Large intestine (tissue), 3 donors: ENCODE data around the gene PHLDA3. TPM values are rescaled to one million over a fixed set of nuclear protein-coding genes. Genes with fewer than 3 reads are reported as not detected.

Experiments used
- DNase-seq, 2 donors: peaks; one replicate each; pipeline versions ENCODE4 v3.0.0 to v3.0.0-alpha.2; 2013
- H3K27ac ChIP-seq: one replicate; pipeline ENCODE4 v1.5.1; 2013; ENCODE audit warnings: low read length
- H3K27me3 ChIP-seq: 2 replicates; pipeline ENCODE4 v1.6.1; 2013; ENCODE audit warnings: low read length; ENCODE audit not compliant: control insufficient read depth, insufficient read depth
- H3K36me3 ChIP-seq: 2 replicates; pipeline ENCODE4 v1.6.1; 2013; ENCODE audit warnings: low read length; ENCODE audit not compliant: control insufficient read depth, insufficient read depth
- H3K4me1 ChIP-seq: one replicate; pipeline ENCODE4 v1.6.1; 2013; ENCODE audit warnings: low read length; ENCODE audit not compliant: control insufficient read depth, insufficient read depth
- H3K4me3 ChIP-seq: one replicate; pipeline ENCODE4 v1.5.1; 2013; ENCODE audit warnings: low read length
- H3K9me3 ChIP-seq: one replicate; pipeline ENCODE4 v1.6.1; 2013; ENCODE audit warnings: mild to moderate bottlenecking, low read depth, low read length, moderate library complexity; ENCODE audit not compliant: control insufficient read depth
- WGBS: methylation state at CpG from one replicate; pipeline ENCODE4 v1.1.5; 2013; ENCODE audit warnings: low lambda C conversion rate; ENCODE audit not compliant: insufficient coverage; 5-methylcytosine and 5-hydroxymethylcytosine counted together
- polyA plus RNA-seq: library from polyadenylated mRNA; unstranded; fragments of 120-200 nt; gene quantifications from one replicate; pipeline ENCODE4 v1.2.1, GENCODE V29; 2013

PHLDA3 gene
- polyA plus RNA-seq, 1 donor = 9.0 TPM

DNA sequence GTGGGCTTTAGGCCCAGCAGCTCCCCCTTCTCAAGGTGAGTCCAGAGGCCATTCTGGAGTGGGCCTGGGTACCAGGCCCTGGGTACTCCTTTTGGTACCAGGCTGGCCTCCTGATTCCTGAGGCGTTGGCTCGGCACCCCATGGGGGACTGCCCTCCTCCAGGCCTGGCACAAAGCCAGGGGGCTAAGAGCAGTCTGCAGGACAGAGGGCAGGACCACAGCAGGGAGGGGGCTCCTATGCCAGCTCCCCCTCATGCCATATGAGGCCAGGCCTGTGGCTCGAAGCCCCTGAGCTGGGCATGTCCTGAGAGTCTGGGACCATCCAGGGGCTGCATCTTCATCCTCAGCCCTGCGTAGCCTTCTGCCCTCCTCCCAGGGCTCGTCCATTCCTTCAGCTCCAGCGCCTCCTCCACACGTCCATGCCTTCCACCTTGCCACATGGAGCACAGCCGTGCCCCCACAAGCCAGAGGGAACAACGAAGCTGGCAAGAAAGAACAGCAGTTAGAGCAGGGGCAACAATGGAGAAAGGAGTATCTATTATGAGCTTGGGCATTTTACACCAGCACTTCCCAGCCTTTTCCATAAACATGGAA is 3.2 kb downstream of the PHLDA3 start:
- H3K27ac ChIP-seq = no peak overlapping the region
- no peaks in the 10 kb centered on the region for H3K9me3 ChIP-seq
- H3K4me3 ChIP-seq = no peak overlapping the region
- H3K4me1 ChIP-seq = peaks cover 25% of the 10 kb centered on the region
- WGBS = no CpG with 5 or more reads among the region's 9 CpGs
- H3K36me3 ChIP-seq = peaks cover 8% of the 10 kb centered on the region
- DNase-seq = no peak
- H3K27me3 ChIP-seq = peaks cover 23% of the 10 kb centered on the region

DNA sequence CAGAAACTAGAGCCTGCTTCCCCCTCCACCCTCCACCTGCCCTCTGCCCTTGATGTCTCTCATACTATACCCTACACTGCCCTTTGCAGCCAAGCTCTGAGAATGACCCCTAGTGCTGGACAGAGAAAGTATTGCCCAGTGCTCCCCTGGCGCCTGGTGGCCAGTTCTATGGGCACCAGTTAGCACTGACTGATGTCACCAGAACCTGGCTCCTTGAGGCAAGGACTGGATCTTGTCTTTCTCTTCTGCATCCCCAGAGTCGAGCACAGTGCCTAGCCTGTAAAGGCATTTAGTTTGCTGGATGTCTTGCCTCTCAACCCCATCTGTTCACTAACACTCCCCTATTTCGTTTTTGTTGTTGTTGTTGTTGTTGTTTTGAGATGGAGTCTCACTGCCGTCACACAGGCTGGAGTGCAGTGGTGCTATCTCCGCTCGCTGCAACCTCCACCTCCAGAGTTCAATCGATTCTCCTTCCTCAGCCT is 5.9 kb downstream of the PHLDA3 start:
- no CpG with 5 or more reads among the region's 7 CpGs for WGBS
- H3K36me3 ChIP-seq = peaks cover 8% of the 10 kb centered on the region
- no peaks in the 10 kb centered on the region for H3K9me3 ChIP-seq
- no peak for DNase-seq
- H3K27ac ChIP-seq = no peak overlapping the region
- H3K27me3 ChIP-seq = peaks cover 5% of the 10 kb centered on the region
- no peak overlapping the region for H3K4me3 ChIP-seq
- H3K4me1 ChIP-seq = peaks cover 23% of the 10 kb centered on the region

DNA sequence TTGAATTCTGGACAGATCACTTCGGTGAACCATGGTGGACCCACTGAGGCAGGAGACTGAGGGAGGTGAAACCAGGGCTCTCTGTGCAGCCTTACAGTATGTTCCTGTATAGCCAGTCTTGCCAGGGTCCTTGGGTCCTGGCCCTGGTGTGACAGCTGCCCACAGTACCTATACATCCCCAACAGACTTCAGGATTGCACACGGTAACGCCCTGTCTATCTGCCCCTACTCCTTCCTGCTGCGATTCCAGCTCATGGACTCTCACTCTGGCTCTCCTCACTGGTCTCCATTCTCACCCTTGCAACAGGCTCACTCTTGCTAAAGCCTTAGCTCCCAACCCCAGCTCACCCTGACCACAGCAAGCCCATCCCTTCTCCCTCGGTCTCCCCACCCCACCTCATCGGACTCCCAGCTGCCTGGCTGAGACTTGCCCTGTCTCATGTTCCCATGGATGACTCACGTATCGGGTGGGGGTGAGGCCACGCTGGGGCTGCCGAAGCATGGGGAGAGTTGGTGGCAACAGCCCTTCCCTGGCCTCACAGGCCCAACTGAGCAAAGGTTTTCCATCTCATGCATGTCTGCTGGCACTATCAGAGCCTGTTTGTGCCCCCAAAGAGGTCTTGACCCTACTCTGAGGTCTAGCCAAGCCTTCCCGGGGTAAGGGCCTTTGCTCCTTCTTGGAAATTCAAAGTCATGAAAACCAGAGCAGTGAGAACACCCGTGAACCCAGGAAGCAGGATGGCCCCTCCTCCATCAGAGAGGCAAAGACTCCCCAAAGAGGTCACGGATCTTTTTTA is 7.1 kb downstream of the PHLDA3 start:
- WGBS = 100% methylated on average over 1 of the region's 13 CpGs
- peaks cover 17% of the 10 kb centered on the region for H3K4me1 ChIP-seq
- peak; percentile 85 to 87 for DNase-seq
- no peaks in the 10 kb centered on the region for H3K9me3 ChIP-seq
- H3K36me3 ChIP-seq = peaks cover 8% of the 10 kb centered on the region
- no peak overlapping the region for H3K4me3 ChIP-seq
- H3K27me3 ChIP-seq = no peaks in the 10 kb centered on the region
- peak overlapping the region; percentile 88 for H3K27ac ChIP-seq

DNA sequence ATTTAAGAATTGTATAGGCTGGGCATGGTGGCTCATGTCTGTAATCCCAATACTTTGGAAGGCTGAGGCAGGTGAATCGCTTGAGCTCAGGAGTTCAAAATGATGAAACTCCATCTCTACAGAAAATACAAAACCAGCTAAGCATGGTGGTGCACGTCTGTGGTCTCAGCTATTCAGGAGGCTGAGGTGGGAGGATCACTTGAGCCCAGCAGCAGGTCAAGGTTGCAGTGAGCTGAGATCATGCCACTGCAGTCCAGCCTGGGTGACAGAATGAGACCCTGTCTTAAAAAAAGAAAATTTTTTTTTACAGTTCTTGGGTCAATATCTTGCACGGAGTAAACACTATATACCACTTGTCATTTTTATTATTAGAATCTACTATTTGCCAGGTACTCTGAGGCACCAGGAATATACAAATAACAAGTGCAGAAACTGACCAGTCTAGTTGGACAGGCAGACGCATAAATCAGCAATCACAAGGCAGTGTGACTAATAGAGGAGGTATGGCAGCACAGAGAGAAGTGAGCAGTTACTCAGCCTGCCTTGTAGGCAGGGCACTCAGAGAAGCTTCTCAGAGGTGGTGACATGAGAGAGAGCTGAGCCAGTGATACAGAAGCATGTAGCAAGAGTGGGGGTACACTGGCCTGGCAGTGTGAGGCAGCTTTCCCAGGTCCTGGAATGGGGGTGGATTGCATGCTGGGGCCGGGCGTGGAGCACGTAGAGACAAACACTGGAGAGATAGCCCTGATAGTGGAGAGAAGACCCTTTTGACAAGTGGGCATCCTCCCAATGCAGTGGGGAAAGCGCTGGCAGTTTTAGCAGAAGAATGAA is 8.0 kb downstream of the PHLDA3 start:
- H3K27me3 ChIP-seq = no peaks in the 10 kb centered on the region
- no peaks in the 10 kb centered on the region for H3K9me3 ChIP-seq
- DNase-seq = peak; percentile 63 to 72
- H3K4me3 ChIP-seq = no peak overlapping the region
- H3K4me1 ChIP-seq = peaks cover 17% of the 10 kb centered on the region
- peaks cover 8% of the 10 kb centered on the region for H3K36me3 ChIP-seq
- peak overlapping the region; percentile 88 for H3K27ac ChIP-seq
- no CpG with 5 or more reads among the region's 8 CpGs for WGBS

DNA sequence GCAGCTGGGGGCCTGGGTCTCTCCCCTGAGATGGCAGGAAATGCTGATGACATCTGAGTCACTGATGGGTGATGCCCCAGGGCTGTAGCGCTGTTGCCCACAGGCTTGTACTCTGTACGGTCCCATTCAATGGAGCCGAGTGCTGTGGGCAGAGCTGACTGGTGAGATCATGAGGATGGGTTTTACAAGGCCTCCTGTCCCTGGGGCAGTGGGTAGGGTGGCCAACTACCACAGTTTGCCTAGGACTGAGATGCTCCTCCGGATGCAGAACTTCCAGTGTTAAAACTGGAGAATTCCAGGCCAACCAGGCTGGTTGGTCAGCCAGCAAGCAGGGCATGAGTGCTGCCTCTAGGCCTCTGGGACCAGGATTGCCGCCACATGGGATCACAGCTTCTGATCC is 9.2 kb downstream of the PHLDA3 start:
- DNase-seq = no peak
- Histone ChIP-seq H3K9me3 (no peaks in the 10 kb centered on the region), H3K27ac (no peak overlapping the region), H3K4me1 (peaks cover 17% of the 10 kb centered on the region), H3K36me3 (no peaks in the 10 kb centered on the region), H3K4me3 (no peak overlapping the region), H3K27me3 (no peaks in the 10 kb centered on the region)
- no CpG with 5 or more reads among the region's 5 CpGs for WGBS

DNA sequence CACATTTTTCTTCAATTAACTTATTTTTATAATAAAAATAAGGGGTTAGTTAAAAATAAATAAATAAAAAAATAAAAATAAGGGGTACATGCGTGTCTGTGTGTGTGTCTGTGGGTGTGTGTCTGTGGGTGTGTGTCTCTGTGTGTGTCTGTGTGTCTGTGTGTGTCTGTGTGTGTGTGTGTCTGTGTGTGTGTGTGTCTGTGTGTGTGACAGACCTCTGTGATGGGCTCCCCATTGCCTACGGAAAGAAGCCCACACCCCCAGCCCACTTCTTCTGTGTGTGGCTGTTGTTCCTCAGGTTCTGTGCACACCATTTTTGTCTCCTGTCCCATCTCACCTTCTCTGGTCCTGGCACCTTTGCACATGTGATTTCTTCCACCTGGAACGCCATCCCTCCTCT is 9.9 kb downstream of the PHLDA3 start:
- no peak overlapping the region for H3K27ac ChIP-seq
- H3K9me3 ChIP-seq = no peaks in the 10 kb centered on the region
- DNase-seq = no peak
- 100% methylated on average over 1 of the region's 3 CpGs for WGBS
- peaks cover 17% of the 10 kb centered on the region for H3K4me1 ChIP-seq
- no peaks in the 10 kb centered on the region for H3K27me3 ChIP-seq
- H3K36me3 ChIP-seq = no peaks in the 10 kb centered on the region
- no peak overlapping the region for H3K4me3 ChIP-seq

DNA sequence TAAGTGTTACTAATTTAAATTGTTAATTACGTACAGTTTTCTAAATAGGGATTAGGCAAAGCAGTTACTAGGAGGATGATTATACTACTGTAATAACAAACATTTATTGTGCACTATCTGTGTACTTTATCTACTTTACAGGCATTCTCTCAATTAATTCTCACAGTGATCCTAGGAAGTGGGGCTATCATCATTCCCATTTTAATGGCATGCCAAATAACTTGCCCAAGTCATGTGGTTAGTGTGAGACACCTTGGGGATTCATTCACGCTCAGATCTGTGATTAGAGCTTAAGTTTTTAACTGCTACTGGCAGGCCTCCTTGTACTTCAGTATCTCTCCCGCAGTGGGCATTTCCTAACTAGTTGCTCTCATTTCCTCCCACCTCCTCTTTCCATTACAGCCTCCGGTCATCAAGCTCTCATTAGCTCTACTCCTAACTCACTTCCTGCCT is 11.5 kb downstream of the PHLDA3 start:
- no CpG with 5 or more reads among the region's 4 CpGs for WGBS
- H3K9me3 ChIP-seq = no peaks in the 10 kb centered on the region
- no peaks in the 10 kb centered on the region for H3K36me3 ChIP-seq
- H3K4me1 ChIP-seq = peaks cover 17% of the 10 kb centered on the region
- H3K27ac ChIP-seq = no peak overlapping the region
- H3K4me3 ChIP-seq = no peak overlapping the region
- DNase-seq = no peak
- H3K27me3 ChIP-seq = no peaks in the 10 kb centered on the region

DNA sequence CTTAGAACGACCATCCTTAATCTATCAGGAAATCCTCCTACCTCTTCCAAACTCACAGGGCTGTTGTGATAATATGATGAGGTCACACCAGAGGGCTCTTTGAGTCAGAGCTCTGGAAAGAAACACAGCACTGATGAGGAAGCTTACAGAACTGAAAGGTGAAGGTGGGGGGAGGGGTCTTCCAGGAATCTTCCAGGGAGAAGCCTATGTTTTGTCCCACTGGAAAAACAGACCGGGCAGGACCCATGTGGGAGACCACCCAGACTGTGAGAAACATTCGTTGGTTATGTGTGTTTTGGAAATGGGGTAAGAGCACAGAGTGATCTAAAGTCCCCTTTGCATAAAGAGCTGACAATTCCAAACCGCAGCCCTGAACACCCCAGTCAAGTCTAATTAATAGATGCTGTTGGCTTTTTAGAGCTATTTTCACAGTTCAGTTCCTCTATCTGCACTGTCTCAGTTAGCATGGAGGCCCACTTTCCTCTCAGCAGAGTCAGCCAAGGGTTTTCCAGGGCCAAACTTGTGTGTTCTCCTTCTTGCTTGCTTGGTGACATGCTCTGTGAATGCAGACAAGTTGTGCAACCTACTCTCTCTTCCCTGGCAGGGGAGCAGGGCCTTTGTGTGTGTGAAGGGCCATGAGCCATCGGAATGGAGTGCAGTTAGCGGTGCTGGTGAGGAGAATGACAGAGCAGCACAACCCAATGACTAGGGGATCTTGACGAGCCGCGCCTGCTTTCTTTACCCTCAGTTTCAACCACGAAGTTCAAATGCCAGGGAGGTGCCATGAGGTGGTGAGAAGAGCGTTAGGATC is 12.3 kb downstream of the PHLDA3 start:
- no peak for DNase-seq
- peaks cover 11% of the 10 kb centered on the region for H3K4me1 ChIP-seq
- no peaks in the 10 kb centered on the region for H3K36me3 ChIP-seq
- H3K27ac ChIP-seq = no peak overlapping the region
- no peaks in the 10 kb centered on the region for H3K27me3 ChIP-seq
- no peak overlapping the region for H3K4me3 ChIP-seq
- no peaks in the 10 kb centered on the region for H3K9me3 ChIP-seq
- 50% methylated on average over 2 of the region's 11 CpGs for WGBS

DNA sequence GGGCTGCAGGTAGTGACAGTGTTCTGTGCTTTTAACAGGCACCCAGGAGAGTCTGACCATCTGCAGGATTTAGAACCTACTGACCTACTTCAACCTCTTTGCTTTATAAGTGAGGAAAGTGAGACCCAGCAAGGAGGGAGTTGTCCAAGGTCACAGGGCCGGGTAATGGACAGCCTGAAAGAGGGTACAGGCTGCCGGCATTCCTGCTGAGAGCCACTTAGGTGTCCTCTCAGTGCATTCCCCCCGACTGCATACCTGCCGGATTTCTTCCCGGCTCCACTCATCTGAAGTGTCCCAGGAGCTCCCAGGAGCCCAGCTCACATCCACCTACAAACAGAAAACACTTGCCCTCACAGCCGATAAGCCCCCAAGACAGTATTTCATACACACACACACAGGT is 13.9 kb downstream of the PHLDA3 start:
- H3K4me3 ChIP-seq = no peak overlapping the region
- H3K27ac ChIP-seq = no peak overlapping the region
- H3K36me3 ChIP-seq = no peaks in the 10 kb centered on the region
- no peak for DNase-seq
- no peaks in the 10 kb centered on the region for H3K27me3 ChIP-seq
- no CpG with 5 or more reads among the region's 6 CpGs for WGBS
- H3K9me3 ChIP-seq = no peaks in the 10 kb centered on the region
- H3K4me1 ChIP-seq = peaks cover 6% of the 10 kb centered on the region

DNA sequence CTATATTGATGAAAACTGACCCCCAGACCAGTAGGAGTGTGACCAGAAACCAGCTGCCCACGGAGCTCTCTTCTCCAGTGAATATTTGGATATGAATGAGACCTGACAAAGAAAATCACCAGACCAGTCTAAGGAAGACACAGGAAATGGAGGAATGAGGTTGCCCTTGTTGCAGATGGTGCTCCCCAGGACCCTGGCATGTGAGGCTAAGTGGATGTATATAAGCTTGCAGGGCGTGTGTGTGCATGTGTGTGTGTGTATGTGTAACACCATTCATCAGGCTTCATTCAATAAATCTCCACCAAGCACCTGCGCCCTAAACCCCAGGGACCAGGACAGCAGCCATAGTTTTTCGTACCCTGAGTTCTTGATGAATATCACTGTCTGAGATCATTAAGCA is 14.4 kb downstream of the PHLDA3 start:
- no peak overlapping the region for H3K27ac ChIP-seq
- no peak overlapping the region for H3K4me3 ChIP-seq
- no peaks in the 10 kb centered on the region for H3K36me3 ChIP-seq
- H3K9me3 ChIP-seq = no peaks in the 10 kb centered on the region
- no peak for DNase-seq
- H3K27me3 ChIP-seq = no peaks in the 10 kb centered on the region
- peaks cover 6% of the 10 kb centered on the region for H3K4me1 ChIP-seq
- 33% methylated on average over 1 of the region's 4 CpGs for WGBS
